IPS-18a (cell line): ENCODE data around the gene PALD1.
"Not testable (repeated sequence)": the region's sequence is repeated elsewhere in the genome, so short reads cannot be mapped to it uniquely, and the experiment has no call there.

Experiments used
- H3K27ac ChIP-seq: one replicate; pipeline ENCODE4 v1.5.1; 2013; ENCODE audit warnings: low read length
- H3K27me3 ChIP-seq: one replicate; pipeline ENCODE4 v1.6.1; 2013; ENCODE audit warnings: mild to moderate bottlenecking, low read length; ENCODE audit not compliant: control insufficient read depth, insufficient read depth
- H3K36me3 ChIP-seq: one replicate; pipeline ENCODE4 v1.6.1; 2013; ENCODE audit warnings: low read depth, low read length; ENCODE audit not compliant: control insufficient read depth
- H3K4me1 ChIP-seq: one replicate; pipeline ENCODE4 v1.6.1; 2013; ENCODE audit warnings: low read depth, low read length; ENCODE audit not compliant: control insufficient read depth
- H3K4me3 ChIP-seq: one replicate; pipeline ENCODE4 v1.5.1; 2013; ENCODE audit warnings: low read length
- H3K9ac ChIP-seq: one replicate; pipeline ENCODE4 v1.6.1; 2013; ENCODE audit warnings: mild to moderate bottlenecking, low read length, moderate library complexity
- H3K9me3 ChIP-seq: one replicate; pipeline ENCODE4 v1.6.1; 2013; ENCODE audit warnings: low read depth, low read length; ENCODE audit not compliant: control insufficient read depth

The PALD1 gene

GRCh38 chr10:70602665-70603448 lies 124.3 kb downstream of the PALD1 start, which contains the start of gene PRF1:
PRF1 (minus strand) TSS chr10:70602741; CDS start chr10:70600902, 1,839 bp downstream.
- no peaks in the 10 kb centered on the region for H3K27me3 ChIP-seq
- no peak within 1 kb of the TSS for H3K27ac ChIP-seq
- H3K9ac ChIP-seq, result no peak within 1 kb of the TSS
- H3K36me3 ChIP-seq, result no peaks in the 10 kb centered on the region
- no peaks in the 10 kb centered on the region for H3K4me1 ChIP-seq
- H3K9me3 ChIP-seq, result no peaks in the 10 kb centered on the region
- no peak within 1 kb of the TSS for H3K4me3 ChIP-seq

GRCh38 chr10:70603449-70603801 lies 124.9 kb downstream of the PALD1 start:
- Histone ChIP-seq H3K4me1 (no peaks in the 10 kb centered on the region), H3K9me3 (no peaks in the 10 kb centered on the region), H3K27ac (no peak overlapping the region), H3K4me3 (no peak overlapping the region), H3K27me3 (no peaks in the 10 kb centered on the region), H3K36me3 (no peaks in the 10 kb centered on the region), H3K9ac (no peak overlapping the region)

GRCh38 chr10:70604106-70604505 lies 125.5 kb downstream of the PALD1 start:
- H3K36me3 ChIP-seq, result no peaks in the 10 kb centered on the region

DNA sequence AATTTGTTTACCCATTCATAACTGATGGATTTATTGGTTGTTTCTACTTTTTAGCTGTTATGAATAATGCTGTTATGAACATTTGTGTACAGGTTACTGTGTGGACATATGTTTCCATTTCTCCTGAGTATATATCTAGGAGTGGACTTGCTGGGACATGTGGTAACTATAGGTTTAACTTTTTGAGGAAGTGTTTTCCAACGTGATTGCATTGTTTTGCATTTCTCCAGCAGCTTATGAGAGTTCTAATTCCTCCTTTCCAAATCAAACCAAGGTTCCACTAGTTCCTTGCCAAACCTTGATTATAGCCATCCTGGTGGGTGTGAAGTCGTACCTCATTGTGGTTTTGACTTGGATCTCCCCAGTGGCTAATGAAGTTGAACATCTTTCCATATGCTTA lies 126.6 kb downstream of the PALD1 start:
- H3K27me3 ChIP-seq, result no peaks in the 10 kb centered on the region
- no peaks in the 10 kb centered on the region for H3K36me3 ChIP-seq
- no peak overlapping the region for H3K4me3 ChIP-seq
- no peaks in the 10 kb centered on the region for H3K9me3 ChIP-seq
- H3K4me1 ChIP-seq, result no peaks in the 10 kb centered on the region
- H3K9ac ChIP-seq, result no peak overlapping the region
- no peak overlapping the region for H3K27ac ChIP-seq

More at GRCh38 chr10:70604106-70604505, 125.5 kb downstream of the PALD1 start:
- Histone ChIP-seq H3K9me3 (no peaks in the 10 kb centered on the region), H3K9ac (no peak overlapping the region), H3K4me3 (no peak overlapping the region), H3K27me3 (no peaks in the 10 kb centered on the region), H3K4me1 (no peaks in the 10 kb centered on the region), H3K27ac (no peak overlapping the region)

- Histone ChIP-seq H3K36me3 (no peaks in the 10 kb centered on the region), H3K4me1 (no peaks in the 10 kb centered on the region), H3K27ac (no peak overlapping the region), H3K9ac (no peak overlapping the region), H3K4me3 (no peak overlapping the region), H3K27me3 (no peaks in the 10 kb centered on the region), H3K9me3 (no peaks in the 10 kb centered on the region)
Measured at GRCh38 chr10:70607936-70608335, 129.4 kb downstream of the PALD1 start.

- Histone ChIP-seq H3K4me3 (no peak overlapping the region), H3K27me3 (no peaks in the 10 kb centered on the region), H3K36me3 (no peaks in the 10 kb centered on the region), H3K9ac (no peak overlapping the region), H3K4me1 (no peaks in the 10 kb centered on the region), H3K9me3 (no peaks in the 10 kb centered on the region), H3K27ac (no peak overlapping the region)
Measured at GRCh38 chr10:70613941-70614340, 135.4 kb downstream of the PALD1 start.

DNA sequence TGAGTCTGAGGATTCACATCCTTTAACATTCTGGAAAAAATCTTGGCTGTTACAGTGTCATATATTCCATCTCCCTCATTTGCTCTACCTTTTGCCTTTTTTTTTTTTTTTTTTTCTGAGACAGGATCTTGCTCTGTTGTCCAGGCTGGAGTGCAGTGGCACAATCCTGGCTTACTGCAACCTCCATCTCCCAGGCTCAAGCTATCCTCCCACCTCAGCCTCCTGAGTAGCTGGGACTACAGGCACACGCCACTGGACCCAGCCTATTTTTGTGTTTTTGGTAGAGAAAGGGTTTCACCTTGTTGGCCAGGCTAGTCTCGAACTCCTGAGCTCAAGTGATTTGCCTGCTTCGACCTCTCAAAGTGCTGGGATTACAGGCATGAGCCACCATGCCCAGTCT lies 135.8 kb downstream of the PALD1 start:
- not testable (repeated sequence) for H3K36me3 ChIP-seq, H3K9ac ChIP-seq, H3K4me1 ChIP-seq, H3K27me3 ChIP-seq, H3K4me3 ChIP-seq, H3K27ac ChIP-seq, H3K9me3 ChIP-seq

- Histone ChIP-seq H3K9ac (no peak overlapping the region), H3K27me3 (no peaks in the 10 kb centered on the region), H3K27ac (no peak overlapping the region), H3K9me3 (peaks cover 3% of the 10 kb centered on the region), H3K4me1 (no peaks in the 10 kb centered on the region), H3K4me3 (no peak overlapping the region), H3K36me3 (no peaks in the 10 kb centered on the region)
Measured at GRCh38 chr10:70615211-70615610, 136.6 kb downstream of the PALD1 start.

DNA sequence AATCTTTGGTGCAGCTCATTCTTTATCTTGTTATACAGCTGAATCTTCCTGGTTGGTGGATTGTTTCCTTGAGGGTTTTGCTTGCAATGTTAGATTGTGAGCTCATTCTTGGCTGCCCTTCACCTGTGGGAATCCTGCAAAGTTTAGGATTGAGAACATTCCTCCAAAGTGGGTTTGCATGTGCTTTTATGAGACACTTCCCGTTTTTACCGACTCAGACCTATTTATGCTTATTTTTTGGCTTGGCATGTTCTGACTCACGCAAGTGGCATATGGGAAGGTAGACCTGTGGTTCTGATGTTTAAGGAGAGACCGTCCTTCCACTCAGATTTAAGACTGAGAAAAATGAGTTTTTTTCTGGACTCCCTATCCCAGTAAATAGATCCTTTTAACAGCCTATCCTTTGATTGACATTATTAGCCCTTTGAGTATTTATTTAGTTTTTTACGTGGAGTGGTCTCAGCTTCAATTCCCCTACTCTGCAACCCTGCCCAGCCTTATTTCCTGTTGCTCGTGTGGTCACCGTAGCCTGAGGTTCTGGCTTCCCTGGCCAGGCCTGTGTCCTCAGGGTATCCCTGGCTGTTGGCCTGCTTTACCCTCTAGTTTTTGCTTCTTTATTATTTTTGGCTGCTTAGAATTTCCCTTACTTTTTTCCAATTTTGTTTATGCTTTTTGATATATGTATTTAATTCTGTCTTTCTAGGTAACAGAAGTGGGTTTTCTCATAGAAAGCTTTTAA lies 137.4 kb downstream of the PALD1 start:
- Histone ChIP-seq H3K4me3 (no peak overlapping the region), H3K27ac (no peak overlapping the region), H3K4me1 (no peaks in the 10 kb centered on the region), H3K36me3 (no peaks in the 10 kb centered on the region), H3K9me3 (peaks cover 10% of the 10 kb centered on the region), H3K9ac (no peak overlapping the region), H3K27me3 (no peaks in the 10 kb centered on the region)

DNA sequence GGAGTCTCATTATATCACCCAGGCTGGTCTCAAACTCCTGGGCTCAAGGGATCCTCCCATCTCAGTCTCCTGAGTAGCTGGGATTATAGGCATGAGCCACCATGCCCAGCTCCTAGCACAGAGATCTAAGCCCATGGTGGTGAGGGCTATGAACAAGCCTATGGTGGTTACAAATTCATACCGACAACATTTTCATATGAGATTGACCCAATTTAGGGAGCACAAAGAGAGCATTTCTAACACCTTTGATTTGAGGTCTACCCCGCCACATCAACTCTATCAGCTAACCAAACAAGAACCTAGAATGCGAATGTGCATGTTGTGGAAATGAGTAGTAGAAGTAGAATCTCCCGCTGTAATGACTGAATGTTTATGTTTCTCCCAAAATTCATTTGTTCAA lies 138.2 kb downstream of the PALD1 start:
- Histone ChIP-seq H3K9ac (no peak overlapping the region), H3K4me1 (no peaks in the 10 kb centered on the region), H3K36me3 (no peaks in the 10 kb centered on the region)

More for the DNA sequence above, 138.2 kb downstream of the PALD1 start:
- Histone ChIP-seq H3K4me3 (no peak overlapping the region), H3K9me3 (peaks cover 11% of the 10 kb centered on the region), H3K27ac (no peak overlapping the region), H3K27me3 (no peaks in the 10 kb centered on the region)
